Heart left ventricle (tissue), 16 donors: ENCODE measurements around the gene DSCAML1. TPM values are rescaled to one million over a fixed set of nuclear protein-coding genes. Genes with fewer than 3 reads are reported as not detected.
A peak's percentile ranks its signal among the peaks of the same experiment; 100 is the strongest.

Source experiments
- ATAC-seq, 4 donors: fragments of 200-7000 bp; cut with Tn5 transposase; one replicate each; pipeline ENCODE4 v1.9.1; 2020 to 2022; ENCODE audit warnings: moderate library complexity in 4 of 4, mild to moderate bottlenecking in 3 of 4, moderate number of reproducible peaks in 1 of 4
- DNase-seq, 5 donors: peaks; one replicate each; pipeline ENCODE4 v3.0.0-alpha.2; 2020
- H3K27ac ChIP-seq, 12 donors: fragments of 200-600 bp; sonication (generic) in 4 of 12; one replicate each; pipeline versions ENCODE4 v1.5.0 to v1.8.0; 2016 to 2022; ENCODE audit warnings: mild to moderate bottlenecking in 2 of 12
- H3K27me3 ChIP-seq, 9 donors: fragments of 200-600 bp; sonication (generic) in 2 of 9; one replicate each; pipeline versions ENCODE4 v1.5.1 to v1.8.0; 2016 to 2022; ENCODE audit warnings: mild to moderate bottlenecking in 3 of 9
- H3K36me3 ChIP-seq, 9 donors: fragments of 200-600 bp; sonication (generic) in 2 of 9; one replicate each; pipeline versions ENCODE4 v1.5.0 to v1.8.0; 2018 to 2022; ENCODE audit warnings: mild to moderate bottlenecking in 2 of 9
- H3K4me1 ChIP-seq, 12 donors: fragments of 200-600 bp; sonication (generic) in 4 of 12; one replicate each; pipeline versions ENCODE4 v1.5.0 to v1.8.0; 2016 to 2022; ENCODE audit warnings: mild to moderate bottlenecking in 3 of 12
- H3K4me3 ChIP-seq, 12 donors: fragments of 200-600 bp; sonication (generic) in 4 of 12; one replicate each; pipeline versions ENCODE4 v1.5.0 to v1.8.0; 2017 to 2022; ENCODE audit warnings: mild to moderate bottlenecking in 9 of 12, moderate library complexity in 4 of 12
- H3K9me3 ChIP-seq, 12 donors: fragments of 200-600 bp; sonication (generic) in 4 of 12; one replicate each; pipeline versions ENCODE4 v1.5.0 to v1.8.0; 2016 to 2022; ENCODE audit warnings: mild to moderate bottlenecking in 1 of 12
- CTCF ChIP-seq, 12 donors: fragments of 200-600 bp; sonication (generic) in 4 of 12; IDR thresholded peaks; one replicate each; pipeline versions ENCODE4 v1.5.0 to v1.8.0; 2018 to 2022; ENCODE audit warnings: antibody characterized with exemption in 12 of 12, mild to moderate bottlenecking in 5 of 12
- POLR2A ChIP-seq, 2 donors: fragments of 450-650 bp; IDR thresholded peaks; one replicate each; pipeline ENCODE4 v1.6.1; 2017; ENCODE audit warnings: antibody characterized with exemption in 2 of 2, mild to moderate bottlenecking in 2 of 2, moderate library complexity in 2 of 2
- WGBS, 4 donors: extraction: QIAGEN DNeasy Blood & Tissue Kit in 2 of 4; methylation state at CpG; one replicate each; pipeline versions ENCODE4 v1.1.5 to v1.1.7; 2013 to 2018; 5-methylcytosine and 5-hydroxymethylcytosine counted together
- intact Hi-C, 10 donors: fragments of 100-400 bp; cut with DNase I; formaldehyde crosslinking; loops; one replicate each; pipeline versions ENCODE4 v1.11.1 to v1.14.2; 2022
- polyA plus RNA-seq, 2 donors: library from polyadenylated mRNA; stranded (reverse); fragments of 200-250 nt; gene quantifications; one replicate each; pipeline ENCODE4 v1.2.3, GENCODE V29; 2013
- total RNA-seq, 9 donors: library from RNA; depleted of rRNA in 2 of 9; stranded (reverse); fragments of >200 nt in 2 of 9; fragmentation: NEBNext Ultra II Directional in 3 of 9; extraction: Animal tissue kit (Norgen Biotek cat#: 25700) in 3 of 9; gene quantifications; one replicate each; pipeline versions ENCODE4 v1.1.0 to v1.2.4, GENCODE V29; 2016 to 2023
- donor health status: ischemic (EF 13 %, LVEDD 7.1; RV severe dilation, severe dysfunction).
- donor health status: healthy with polysubstance abuse.
- donor health status: DM: no; HTN: yes; CAD: no.
- donor health status: DM: no; HTN: no; CAD: no.
- donor health status: ischemic (EF 25% LVEDD 6.9; RV normal size, moderate dysfunction).
- donor health status: ischemic (EF 25% LVEDD 5.7; RV mildly dilated, moderate dysfunction).
- donor health status: healthy.
- donor health status: DM: yes; HTN: yes; CAD: no.
- donor health status: ischemic (EF 35%, LVEDD 5.7; RV mildly dilated, moderate dysfunction).
- donor health status: nonischemic (EF 11% LVEDD 7.7; RV severe dilation, severe dysfunction).
- donor health status: DM: yes; HTN: yes; CAD: no.
- donor health status: PGD.
- donor health status: ischemic (EF 29% LVEDD 5.4; RV normal size, mild dysfunction).
- donor health status: nonischemic (EF 23%, LVEDD 6.1; RV moderate dilation, normal function).

Gene DSCAML1
- total and polyA plus RNA-seq, 11 donors: 0.05 to 1.7 (median 0.76) TPM

- Histone ChIP-seq H3K27me3 (no peaks in the 10 kb centered on the region), H3K9me3 (no peaks in the 10 kb centered on the region), H3K4me1 (no peaks in the 10 kb centered on the region), H3K27ac (no peak overlapping the region), H3K4me3 (no peak overlapping the region), H3K36me3 (no peaks in the 10 kb centered on the region)
- WGBS, 4 donors: 83 to 93% (median 86%) methylated on average over 7 of the region's 7 CpGs
- no peak for TF ChIP-seq CTCF (IDR thresholded peaks at IDR 0.05)
- no peak for TF ChIP-seq POLR2A (IDR thresholded peaks at IDR 0.05)
- ATAC-seq (no peak), DNase-seq (peak in 1 of 5 donors; percentile 20)
- intact Hi-C loops: no loop called here
These were observed 249.1 kb downstream of the DSCAML1 start for GRCh38 chr11:117547946-117548345.

GRCh38 chr11:117547195-117547850, 249.7 kb downstream of the DSCAML1 start:
- no peaks in the 10 kb centered on the region for H3K27me3 ChIP-seq
- no peaks in the 10 kb centered on the region for H3K4me1 ChIP-seq
- H3K4me3 ChIP-seq: no peak overlapping the region
- H3K9me3 ChIP-seq: no peaks in the 10 kb centered on the region
- ATAC-seq (no peak), DNase-seq (peak in 1 of 5 donors; percentile 28)
- intact Hi-C loops: no loop called here
- WGBS, 4 donors: 80 to 86% (median 84%) methylated on average over 16 of the region's 16 CpGs
- no peak overlapping the region for H3K27ac ChIP-seq
- no peaks in the 10 kb centered on the region for H3K36me3 ChIP-seq
- TF ChIP-seq POLR2A (IDR thresholded peaks at IDR 0.05): no peak
- TF ChIP-seq CTCF (IDR thresholded peaks at IDR 0.05): no peak

- Histone ChIP-seq H3K4me3 (no peak overlapping the region), H3K27ac (no peak overlapping the region), H3K4me1 (no peaks in the 10 kb centered on the region), H3K27me3 (no peaks in the 10 kb centered on the region), H3K36me3 (no peaks in the 10 kb centered on the region), H3K9me3 (no peaks in the 10 kb centered on the region)
- DNase-seq (peak in 1 of 5 donors; percentile 4), ATAC-seq (no peak)
- WGBS, 4 donors: 88 to 93% (median 91%) methylated on average over 12 of the region's 12 CpGs
- intact Hi-C loops: no loop called here
- no peak for TF ChIP-seq POLR2A (IDR thresholded peaks at IDR 0.05)
- no peak for TF ChIP-seq CTCF (IDR thresholded peaks at IDR 0.05)
These were observed 250.4 kb downstream of the DSCAML1 start for GRCh38 chr11:117546431-117547194.

GRCh38 chr11:117545706-117546105, 251.3 kb downstream of the DSCAML1 start:
- no peak for TF ChIP-seq POLR2A (IDR thresholded peaks at IDR 0.05)
- TF ChIP-seq CTCF (IDR thresholded peaks at IDR 0.05): no peak
- ATAC-seq (no peak), DNase-seq (peak in 1 of 5 donors; percentile 22)
- intact Hi-C loops: no loop called here
- H3K4me1 ChIP-seq: no peaks in the 10 kb centered on the region
- no peaks in the 10 kb centered on the region for H3K36me3 ChIP-seq
- WGBS, 4 donors: 95 to 98% (median 97%) methylated on average over 12 of the region's 12 CpGs
- H3K4me3 ChIP-seq: no peak overlapping the region
- H3K9me3 ChIP-seq: no peaks in the 10 kb centered on the region
- no peak overlapping the region for H3K27ac ChIP-seq
- no peaks in the 10 kb centered on the region for H3K27me3 ChIP-seq
